ENCODE data around the gene DIP2C.
A peak's percentile ranks its signal among the peaks of the same experiment; 100 is the strongest.
"Not testable (repeated sequence)": the region's sequence is repeated elsewhere in the genome, so short reads cannot be mapped to it uniquely, and the experiment has no call there.

DIP2C gene

GRCh38 chr10:614139-614711, 75.2 kb downstream of the DIP2C start:
- TF ChIP-seq CTCF (conservative IDR thresholded peaks at IDR 0.05; ENCODE audit: low read depth) = no peak
- ChIA-PET POLR2A (ENCODE audit: low non-redundant PET) (no interaction called here), CTCF (no interaction called here)
- DNase-seq (ENCODE audit: low spot score) = no peak
- no peak overlapping the region for H3K27ac ChIP-seq

GRCh38 chr10:613271-614138, 76.0 kb downstream of the DIP2C start:
- POLR2A ChIA-PET (ENCODE audit: low non-redundant PET) = interaction anchor here (0.6 kb wide), 1 partner anchor 15 kb away, joined by 5 read pairs; no protein-coding TSS in a partner anchor
- no peak overlapping the region for H3K27ac ChIP-seq
- TF ChIP-seq CTCF (conservative IDR thresholded peaks at IDR 0.05; ENCODE audit: low read depth) = no peak
- DNase-seq (ENCODE audit: low spot score) = peak; percentile 59
- CTCF ChIA-PET = interaction anchor here (0.7 kb wide), 1 partner anchor 8 kb away, joined by 4 read pairs; no protein-coding TSS in a partner anchor

GRCh38 chr10:612696-613095, 76.8 kb downstream of the DIP2C start:
- CTCF ChIA-PET = no interaction called here
- POLR2A ChIA-PET (ENCODE audit: low non-redundant PET) = interaction anchor here (0.6 kb wide), 1 partner anchor 14 kb away, joined by 5 read pairs; no protein-coding TSS in a partner anchor

GRCh38 chr10:610642-611305, 78.7 kb downstream of the DIP2C start:
- DNase-seq (ENCODE audit: low spot score); POLR2A ChIA-PET (ENCODE audit: low non-redundant PET); H3K27ac ChIP-seq; CTCF ChIA-PET: not testable (repeated sequence)

More at GRCh38 chr10:612696-613095, 76.8 kb downstream of the DIP2C start:
- TF ChIP-seq CTCF (conservative IDR thresholded peaks at IDR 0.05; ENCODE audit: low read depth) = no peak
- no peak overlapping the region for H3K27ac ChIP-seq
- no peak for DNase-seq (ENCODE audit: low spot score)

- no peak for TF ChIP-seq CTCF (conservative IDR thresholded peaks at IDR 0.05; ENCODE audit: low read depth)
- CTCF ChIA-PET = no interaction called here
- DNase-seq (ENCODE audit: low spot score) = no peak
- POLR2A ChIA-PET (ENCODE audit: low non-redundant PET) = no interaction called here
- no peak overlapping the region for H3K27ac ChIP-seq
These were observed 79.5 kb downstream of the DIP2C start for GRCh38 chr10:609868-610545.

- CTCF ChIA-PET = interaction anchor here (0.7 kb wide), 1 partner anchor 9 kb away, joined by 3 read pairs; no protein-coding TSS in a partner anchor
- no peak for DNase-seq (ENCODE audit: low spot score)
- no peak overlapping the region for H3K27ac ChIP-seq
- no peak for TF ChIP-seq CTCF (conservative IDR thresholded peaks at IDR 0.05; ENCODE audit: low read depth)
- POLR2A ChIA-PET (ENCODE audit: low non-redundant PET) = no interaction called here
These were observed 80.2 kb downstream of the DIP2C start for GRCh38 chr10:609262-609658.
